Esophagus squamous epithelium (tissue), 4 donors: ENCODE results near the gene SOWAHA.
"Not testable (repeated sequence)": the region's sequence is repeated elsewhere in the genome, so short reads cannot be mapped to it uniquely, and the experiment has no call there.

ENCODE experiments used
- POLR2A ChIP-seq, 4 donors: fragments of 450-650 bp; IDR thresholded peaks; one replicate each; pipeline ENCODE4 v1.6.1; 2017; ENCODE audit warnings: antibody characterized with exemption in 4 of 4, mild to moderate bottlenecking in 4 of 4, moderate library complexity in 3 of 4
- TF ChIP-seq, protein P1 (sequence below), 6 experiments: fragments of 450-650 bp in 4 of 6; fragments of 200-600 bp in 2 of 6; sonication (generic) in 2 of 6; IDR thresholded peaks; one replicate each; pipeline ENCODE4 v1.5.1; 2016 to 2019; ENCODE audit warnings: antibody characterized with exemption in 6 of 6, mild to moderate bottlenecking in 4 of 6, moderate library complexity in 4 of 6

DNA sequence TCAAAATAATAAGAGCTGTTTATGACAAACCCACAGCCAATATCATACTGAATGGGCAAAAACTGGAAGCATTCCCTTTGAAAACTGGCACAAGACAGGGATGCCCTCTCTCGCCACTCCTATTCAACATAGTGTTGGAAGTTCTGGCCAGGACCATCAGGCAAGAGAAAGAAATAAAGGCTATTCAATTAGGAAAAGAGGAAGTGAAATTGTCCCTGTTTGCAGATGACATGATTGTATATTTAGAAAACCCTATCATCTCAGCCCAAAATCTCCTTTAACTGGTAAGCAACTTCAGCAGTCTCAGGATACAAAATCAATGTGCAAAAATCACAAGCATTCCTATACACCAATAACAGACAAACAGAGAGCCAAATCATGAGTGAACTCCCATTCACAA lies 8.9 kb upstream of the SOWAHA start:
- TF ChIP-seq, protein P1, sequence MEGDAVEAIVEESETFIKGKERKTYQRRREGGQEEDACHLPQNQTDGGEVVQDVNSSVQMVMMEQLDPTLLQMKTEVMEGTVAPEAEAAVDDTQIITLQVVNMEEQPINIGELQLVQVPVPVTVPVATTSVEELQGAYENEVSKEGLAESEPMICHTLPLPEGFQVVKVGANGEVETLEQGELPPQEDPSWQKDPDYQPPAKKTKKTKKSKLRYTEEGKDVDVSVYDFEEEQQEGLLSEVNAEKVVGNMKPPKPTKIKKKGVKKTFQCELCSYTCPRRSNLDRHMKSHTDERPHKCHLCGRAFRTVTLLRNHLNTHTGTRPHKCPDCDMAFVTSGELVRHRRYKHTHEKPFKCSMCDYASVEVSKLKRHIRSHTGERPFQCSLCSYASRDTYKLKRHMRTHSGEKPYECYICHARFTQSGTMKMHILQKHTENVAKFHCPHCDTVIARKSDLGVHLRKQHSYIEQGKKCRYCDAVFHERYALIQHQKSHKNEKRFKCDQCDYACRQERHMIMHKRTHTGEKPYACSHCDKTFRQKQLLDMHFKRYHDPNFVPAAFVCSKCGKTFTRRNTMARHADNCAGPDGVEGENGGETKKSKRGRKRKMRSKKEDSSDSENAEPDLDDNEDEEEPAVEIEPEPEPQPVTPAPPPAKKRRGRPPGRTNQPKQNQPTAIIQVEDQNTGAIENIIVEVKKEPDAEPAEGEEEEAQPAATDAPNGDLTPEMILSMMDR (IDR thresholded peaks at IDR 0.05): not testable (repeated sequence)
- not testable (repeated sequence) for TF ChIP-seq POLR2A (IDR thresholded peaks at IDR 0.05)
